HCT116 (cell line): ENCODE measurements around the gene SDK1. TPM values are rescaled to one million over a fixed set of nuclear protein-coding genes. Genes with fewer than 3 reads are reported as not detected.

ENCODE experiments used
- ATAC-seq: fragments of 200-7000 bp; cut with Tn5 transposase; 2 replicates; pipeline ENCODE4 v1.9.1; 2020; ENCODE audit warnings: mild to moderate bottlenecking, moderate library complexity
- BruUV-seq: library from RNA; stranded (reverse); fragments of 400-500 nt; replicated peaks from 2 replicates; lab custom pipeline; 2021; lab: Mats Ljungman, UMichigan
- CTCF ChIA-PET: fragments of 300-600 bp; sonication (Branson Sonifier 250); formaldehyde crosslinking; loops from one replicate; lab custom pipeline; 2021; ENCODE audit warnings: antibody characterized with exemption; lab: Charles Lee
- POLR2A ChIA-PET: fragments of 300-600, 350-600 bp; sonication (Branson Sonifier 250); formaldehyde crosslinking; loops from one replicate; lab custom pipeline; 2021; ENCODE audit warnings: antibody characterized with exemption; lab: Charles Lee
- RAD21 ChIA-PET, 2 experiments: fragments of 300-600 bp; sonication (Branson Sonifier 250); formaldehyde crosslinking; loops; one replicate each; lab custom pipeline; 2023; ENCODE audit warnings: low total read pairs in 2 of 2; ENCODE audit not compliant: uncharacterized antibody in 2 of 2, unreplicated experiment in 2 of 2, low non-redundant PET in 1 of 2; lab: Charles Lee
- DNase-seq: peaks from one replicate; pipeline ENCODE4 v3.0.0-alpha.2; 2010; ENCODE audit warnings: low read depth, low spot score
- H2AFZ ChIP-seq: fragments of 200-600 bp; shearing (Covaris generic), sonication (generic); 2 replicates; pipeline ENCODE4 v1.6.1; 2017; ENCODE audit warnings: low read depth, mixed run types, mixed read lengths, antibody characterized with exemption, low read length; ENCODE audit not compliant: poor library complexity, severe bottlenecking
- H3K27ac ChIP-seq: 2 replicates; pipeline ENCODE4 v1.5.1; 2012; ENCODE audit warnings: low read depth, low read length
- H3K27me3 ChIP-seq: fragments of 200-600 bp; sonication (generic); 2 replicates; pipeline ENCODE4 v1.6.1; 2016; ENCODE audit warnings: mixed run types, low read length, mixed read lengths; ENCODE audit not compliant: insufficient read depth
- H3K36me3 ChIP-seq, 2 experiments: fragments of 200-500 bp in 1 of 2; fragments of 200-600 bp in 1 of 2; sonication (Bioruptor generic) in 1 of 2; sonication (generic) in 1 of 2; 2 replicates each; pipeline versions ENCODE4 v1.5.1 to v1.6.1; 2014 to 2016; ENCODE audit warnings: low read length in 2 of 2, inconsistent platforms in 1 of 2, mixed read lengths in 1 of 2, mixed run types in 1 of 2; ENCODE audit not compliant: insufficient read depth in 2 of 2, control insufficient read depth in 1 of 2
- H3K4me1 ChIP-seq, 2 experiments: fragments of 200-600 bp in 1 of 2; sonication (generic) in 1 of 2; 2 replicates each; pipeline versions ENCODE4 v1.5.1 to v1.6.1; 2012 to 2017; ENCODE audit warnings: low read length in 2 of 2, inconsistent platforms in 1 of 2, mild to moderate bottlenecking in 1 of 2, mixed read lengths in 1 of 2, mixed run types in 1 of 2, moderate library complexity in 1 of 2; ENCODE audit not compliant: insufficient read depth in 2 of 2, control insufficient read depth in 1 of 2
- H3K4me2 ChIP-seq: fragments of 200-600 bp; sonication (generic); 2 replicates; pipeline ENCODE4 v1.6.1; 2017; ENCODE audit warnings: mixed run types, low read length, mixed read lengths
- H3K4me3 ChIP-seq, 2 experiments: fragments of 200-600 bp in 1 of 2; sonication (generic) in 1 of 2; replicated peaks in 1 of 2; 2 replicates each; pipeline ENCODE4 v1.5.1; 2011 to 2016; ENCODE audit warnings: low read length in 2 of 2, control low read depth in 1 of 2, low read depth in 1 of 2, mild to moderate bottlenecking in 1 of 2, mixed read lengths in 1 of 2, mixed run types in 1 of 2
- H3K79me2 ChIP-seq: fragments of 200-600 bp; sonication (generic); 2 replicates; pipeline ENCODE4 v1.6.1; 2017; ENCODE audit warnings: mild to moderate bottlenecking, mixed run types, low read length, moderate library complexity, mixed read lengths; ENCODE audit not compliant: insufficient read depth
- H3K9ac ChIP-seq: fragments of 200-600 bp; sonication (generic); 2 replicates; pipeline ENCODE4 v1.6.1; 2016; ENCODE audit warnings: low read length, mixed read lengths
- H3K9me2 ChIP-seq: fragments of 200-600 bp; sonication (generic), shearing (Covaris generic); 2 replicates; pipeline ENCODE4 v1.6.1; 2017; ENCODE audit warnings: mixed run types, mild to moderate bottlenecking, moderate library complexity; ENCODE audit not compliant: insufficient read depth
- H3K9me3 ChIP-seq, 2 experiments: fragments of 200-500 bp in 1 of 2; fragments of 200-600 bp in 1 of 2; sonication (Bioruptor generic) in 1 of 2; sonication (generic) in 1 of 2; 2 replicates each; pipeline ENCODE4 v1.6.1; 2014 to 2017; ENCODE audit warnings: low read length in 2 of 2, mixed read lengths in 2 of 2, inconsistent platforms in 1 of 2, low read depth in 1 of 2, mild to moderate bottlenecking in 1 of 2, mixed run types in 1 of 2, moderate library complexity in 1 of 2; ENCODE audit not compliant: control insufficient read depth in 1 of 2, insufficient read depth in 1 of 2
- H4K20me1 ChIP-seq: fragments of 200-600 bp; sonication (generic), shearing (Covaris generic); 2 replicates; pipeline ENCODE4 v1.6.1; 2017; ENCODE audit warnings: mixed run types, mild to moderate bottlenecking, moderate library complexity; ENCODE audit not compliant: insufficient read depth
- CBX3 ChIP-seq: IDR thresholded peaks from 2 replicates; pipeline ENCODE4 v1.6.1; 2012; ENCODE audit warnings: low read depth
- CEBPB ChIP-seq: IDR thresholded peaks from 2 replicates; pipeline ENCODE4 v1.6.1; 2012; ENCODE audit warnings: low read depth
- EZH2 ChIP-seq: fragments of 200-600 bp; sonication (generic); IDR thresholded peaks from 2 replicates; pipeline ENCODE4 v1.6.1; 2017; ENCODE audit warnings: antibody characterized with exemption, mixed run types
- EZH2phosphoT487 ChIP-seq: fragments of 200-600 bp; IDR thresholded peaks from 2 replicates; pipeline ENCODE4 v1.6.1; 2018; ENCODE audit warnings: antibody characterized with exemption, borderline replicate concordance
- JUND ChIP-seq: IDR thresholded peaks from 2 replicates; pipeline ENCODE4 v1.6.1; 2012
- MAX ChIP-seq: IDR thresholded peaks from 2 replicates; pipeline ENCODE4 v1.6.1; 2012
- POLR2AphosphoS5 ChIP-seq: IDR thresholded peaks from 2 replicates; pipeline ENCODE4 v1.6.1; 2011; ENCODE audit warnings: mild to moderate bottlenecking, low read depth, low read length, moderate library complexity
- RAD21 ChIP-seq: IDR thresholded peaks from 2 replicates; pipeline ENCODE4 v1.6.1; 2012; ENCODE audit warnings: low read depth, mild to moderate bottlenecking
- REST ChIP-seq: IDR thresholded peaks from 2 replicates; pipeline ENCODE4 v1.6.1; 2012; ENCODE audit warnings: low read depth
- SIN3A ChIP-seq: IDR thresholded peaks from 2 replicates; pipeline ENCODE4 v1.6.1; 2012; ENCODE audit warnings: low read depth
- SP1 ChIP-seq: IDR thresholded peaks from 2 replicates; pipeline ENCODE4 v1.6.1; 2012; ENCODE audit warnings: low read depth
- SRF ChIP-seq: IDR thresholded peaks from 2 replicates; pipeline ENCODE4 v1.6.1; 2012; ENCODE audit warnings: low read depth
- TCF7L2 ChIP-seq: IDR thresholded peaks from 2 replicates; pipeline ENCODE4 v1.7.0; 2011; ENCODE audit warnings: borderline replicate concordance, inconsistent platforms; ENCODE audit not compliant: insufficient read depth, insufficient read length; ENCODE audit errors: extremely low read depth
- ZBTB33 ChIP-seq: IDR thresholded peaks from 2 replicates; pipeline ENCODE4 v1.6.1; 2011; ENCODE audit warnings: mild to moderate bottlenecking, low read length, moderate library complexity; ENCODE audit not compliant: insufficient replicate concordance; ENCODE audit errors: extremely low read depth
- ZFX ChIP-seq: fragments of 450-650 bp; IDR thresholded peaks from 2 replicates; pipeline ENCODE4 v1.6.1; 2017
- ZNF274 ChIP-seq: fragments of 200-500 bp; sonication (Bioruptor generic); IDR thresholded peaks from 2 replicates; pipeline ENCODE4 v1.6.1; 2014; ENCODE audit warnings: mild to moderate bottlenecking, low read depth, low read length, inconsistent platforms
- intact Hi-C: fragments of 100-400 bp; cut with micrococcal nuclease; formaldehyde crosslinking; loops from 2 replicates; pipeline ENCODE4 v1.10.0; 2022
- total RNA-seq: library from RNA; stranded (reverse); gene quantifications from one replicate; pipeline ENCODE4 v1.2.1, GENCODE V29; 2021; ENCODE audit not compliant: unreplicated experiment
- TF ChIP-seq, protein P1 (sequence below): IDR thresholded peaks from 2 replicates; pipeline ENCODE4 v1.6.1; 2012

The SDK1 gene
- total RNA-seq, 1 experiment from 2014 or later, result 0.05 TPM

GRCh38 chr7:3451701-3452100 is 150.6 kb downstream of the SDK1 start:
- no TSS peak for BruUV-seq

GRCh38 chr7:3453398-3453797 is 152.3 kb downstream of the SDK1 start:
- no peaks in the 10 kb centered on the region for H3K36me3 ChIP-seq
- no peaks in the 10 kb centered on the region for H3K4me1 ChIP-seq
- BruUV-seq, result no TSS peak
- no peak for DNase-seq
- no peaks in the 10 kb centered on the region for H3K9me2 ChIP-seq
- no peak overlapping the region for H3K4me3 ChIP-seq
- intact Hi-C loops, result no loop called here
- ChIA-PET RAD21 (no interaction called here), CTCF (no interaction called here), POLR2A (no interaction called here)
- no peak for ATAC-seq
- no peak overlapping the region for H3K9ac ChIP-seq
- no peaks in the 10 kb centered on the region for H3K79me2 ChIP-seq
- H3K4me2 ChIP-seq, result no peak overlapping the region
- H3K9me3 ChIP-seq, result no peaks in the 10 kb centered on the region
- no peaks in the 10 kb centered on the region for H4K20me1 ChIP-seq
- peaks cover 51% of the 10 kb centered on the region; the same call in 1 of the 2 replicates for H3K27me3 ChIP-seq
- no peak overlapping the region for H3K27ac ChIP-seq
- H2AFZ ChIP-seq, result no peak overlapping the region
- no peak for TF ChIP-seq EZH2phosphoT487
- TF ChIP-seq POLR2AphosphoS5, result no peak
- TF ChIP-seq CBX3, result no peak
- TF ChIP-seq SIN3A, result no peak
- no peak for TF ChIP-seq REST
- TF ChIP-seq ZFX, result no peak
- TF ChIP-seq SRF, result no peak
- no peak for TF ChIP-seq TCF7L2
- TF ChIP-seq, protein P1, sequence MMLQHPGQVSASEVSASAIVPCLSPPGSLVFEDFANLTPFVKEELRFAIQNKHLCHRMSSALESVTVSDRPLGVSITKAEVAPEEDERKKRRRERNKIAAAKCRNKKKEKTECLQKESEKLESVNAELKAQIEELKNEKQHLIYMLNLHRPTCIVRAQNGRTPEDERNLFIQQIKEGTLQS, result no peak
- no peak for TF ChIP-seq SP1
- TF ChIP-seq ZNF274, result no peak
- TF ChIP-seq RAD21, result no peak
- TF ChIP-seq ZBTB33, result no peak
- TF ChIP-seq MAX, result no peak
- TF ChIP-seq CEBPB, result no peak

More at GRCh38 chr7:3451701-3452100, 150.6 kb downstream of the SDK1 start:
- Histone ChIP-seq H3K36me3 (no peaks in the 10 kb centered on the region), H3K79me2 (no peaks in the 10 kb centered on the region), H3K9ac (no peak overlapping the region), H3K27me3 (peaks cover 51% of the 10 kb centered on the region; the same call in 1 of the 2 replicates), H3K9me3 (no peaks in the 10 kb centered on the region), H3K4me3 (no peak overlapping the region), H4K20me1 (no peaks in the 10 kb centered on the region; the same call in 1 of the 2 replicates), H3K4me1 (no peaks in the 10 kb centered on the region), H3K9me2 (no peaks in the 10 kb centered on the region)
- intact Hi-C loops, result no loop called here
- RAD21 ChIA-PET, result no interaction called here
- no peak for ATAC-seq
- no peak for TF ChIP-seq JUND
- no peak for TF ChIP-seq SP1
- TF ChIP-seq EZH2, result no peak
- TF ChIP-seq, all 23 proteins: peak for 0
- ChIA-PET POLR2A (no interaction called here), CTCF (no interaction called here)
- no peak overlapping the region for H3K4me2 ChIP-seq
- no peak overlapping the region for H3K27ac ChIP-seq
- DNase-seq, result no peak
- H2AFZ ChIP-seq, result no peak overlapping the region
